Embryonic facial prominence (tissue), 1 donor: ENCODE results near the gene ADSL.

Source experiments
- DNase-seq: peaks from one replicate; pipeline ENCODE4 v3.0.0-alpha.2; 2016; ENCODE audit errors: extremely low spot score

The ADSL gene

GRCh38 chr22:40405178-40406062, 59.1 kb downstream of the ADSL start:
- no peak for DNase-seq

- DNase-seq = no peak
Measured at GRCh38 chr22:40406063-40406890, 60.0 kb downstream of the ADSL start.

GRCh38 chr22:40407021-40407761, 60.9 kb downstream of the ADSL start:
- no peak for DNase-seq

GRCh38 chr22:40407831-40408717, 61.8 kb downstream of the ADSL start:
- DNase-seq = no peak

GRCh38 chr22:40408718-40409612, 62.7 kb downstream of the ADSL start:
- DNase-seq = no peak

GRCh38 chr22:40409613-40410113, 63.4 kb downstream of the ADSL start:
- DNase-seq = no peak

GRCh38 chr22:40410272-40410671, 64.0 kb downstream of the ADSL start:
- no peak for DNase-seq

GRCh38 chr22:40410731-40411505, 64.6 kb downstream of the ADSL start:
- no peak for DNase-seq

GRCh38 chr22:40411506-40411861, 65.2 kb downstream of the ADSL start:
- no peak for DNase-seq

- no peak for DNase-seq
Measured at GRCh38 chr22:40412441-40412840, 66.1 kb downstream of the ADSL start.

- no peak for DNase-seq
Measured at GRCh38 chr22:40413873-40414272, 67.6 kb downstream of the ADSL start.

GRCh38 chr22:40414311-40414710, 68.0 kb downstream of the ADSL start:
- no peak for DNase-seq

GRCh38 chr22:40414838-40415505, 68.7 kb downstream of the ADSL start:
- no peak for DNase-seq

GRCh38 chr22:40415531-40416266, 69.4 kb downstream of the ADSL start:
- DNase-seq = no peak

GRCh38 chr22:40416267-40416570, 69.9 kb downstream of the ADSL start:
- DNase-seq = no peak

GRCh38 chr22:40416636-40417035, 70.3 kb downstream of the ADSL start:
- no peak for DNase-seq

- no peak for DNase-seq
Measured at GRCh38 chr22:40417041-40417440, 70.7 kb downstream of the ADSL start.

- no peak for DNase-seq
Measured at GRCh38 chr22:40417881-40418280, 71.6 kb downstream of the ADSL start.
